AG09319 (cell line): ENCODE measurements around the gene RIMS4.

Experiments used
- DNase-seq: peaks from one replicate; pipeline ENCODE4 v3.0.0-alpha.2; 2010; ENCODE audit warnings: low read depth; ENCODE audit errors: extremely low read depth
- CTCF ChIP-seq: IDR thresholded peaks from 2 replicates; pipeline ENCODE4 v1.5.1; 2011; ENCODE audit warnings: low read depth, mild to moderate bottlenecking, inconsistent platforms, low read length, moderate library complexity

The RIMS4 gene

GRCh38 chr20:44849703-44850102, 39.4 kb upstream of the RIMS4 start:
- no peak for DNase-seq
- no peak for TF ChIP-seq CTCF

DNA sequence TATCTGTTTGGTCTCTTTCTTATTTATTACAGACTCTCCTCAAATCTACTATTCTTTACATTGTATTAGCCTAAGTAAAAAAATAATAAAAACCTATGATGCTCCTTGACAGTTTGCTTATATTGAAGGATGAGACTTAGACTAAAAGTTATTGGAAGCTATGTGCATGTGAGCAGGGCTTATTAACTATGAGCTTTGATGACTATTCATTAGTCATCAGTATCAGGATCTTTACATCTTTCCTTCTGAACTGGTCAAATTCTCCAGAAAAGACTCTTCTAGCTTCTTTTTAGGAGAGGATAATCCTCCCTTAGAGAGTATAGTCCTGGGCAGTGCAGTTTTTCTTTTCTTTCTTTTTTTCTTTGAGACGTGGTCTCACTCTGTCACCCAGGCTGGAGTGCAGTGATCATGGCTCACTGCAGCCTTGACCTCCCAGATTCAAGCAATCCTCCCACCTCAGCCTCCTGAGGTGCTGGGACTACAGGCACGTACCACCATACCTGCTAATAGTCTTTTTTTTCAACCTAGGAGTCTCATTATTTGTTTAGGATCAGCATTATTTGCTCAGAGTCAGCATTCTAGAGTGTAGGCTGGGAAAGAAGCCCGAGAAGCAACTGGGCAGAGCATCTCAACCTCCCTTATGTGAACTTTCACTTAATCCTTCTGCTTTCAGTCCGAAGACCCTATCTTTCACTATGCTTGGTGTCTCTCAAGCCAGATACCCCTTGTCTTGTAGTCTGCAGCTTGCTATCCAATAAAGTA, 38.1 kb upstream of the RIMS4 start:
- TF ChIP-seq CTCF: no peak
- no peak for DNase-seq

DNA sequence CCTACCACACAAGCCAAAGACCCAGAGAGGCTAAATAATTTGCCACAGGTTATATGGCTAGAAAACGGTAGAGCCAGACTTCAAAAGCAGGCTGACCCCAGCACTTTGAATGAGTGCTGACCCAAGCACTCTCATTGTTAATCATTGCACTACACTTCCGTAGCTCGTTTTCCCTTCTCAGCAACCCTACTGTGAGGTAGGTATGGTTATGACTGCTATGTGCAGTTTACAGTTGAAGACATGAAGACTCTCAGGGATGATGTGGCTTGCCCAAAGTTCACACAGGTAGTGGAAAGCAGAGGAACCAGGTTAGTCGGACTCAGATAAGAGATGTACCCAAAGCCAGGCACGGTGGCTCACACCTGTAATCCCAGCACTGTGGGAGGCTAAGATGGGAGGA, 33.5 kb upstream of the RIMS4 start:
- no peak for DNase-seq
- TF ChIP-seq CTCF: no peak

GRCh38 chr20:44841955-44842354, 31.6 kb upstream of the RIMS4 start:
- no peak for TF ChIP-seq CTCF

DNA sequence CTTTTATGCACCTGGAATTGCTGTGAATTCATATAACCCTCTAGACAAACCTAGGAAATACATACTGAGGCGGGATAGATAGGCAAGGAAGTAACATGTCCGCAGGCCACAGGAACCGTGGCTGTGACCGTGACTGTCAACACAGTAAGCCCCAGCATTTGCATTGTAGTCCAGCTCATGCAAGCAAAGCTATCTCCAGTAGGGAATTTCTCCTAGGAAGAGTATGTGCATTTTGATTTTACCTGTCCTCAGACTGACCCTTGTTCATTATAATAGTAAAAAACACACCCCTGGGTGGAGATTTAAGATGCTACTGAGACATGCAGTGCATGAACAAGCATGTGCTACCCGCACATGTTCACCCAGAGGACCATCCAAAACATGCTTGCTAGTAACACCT, 30.5 kb upstream of the RIMS4 start:
- no peak for TF ChIP-seq CTCF
- no peak for DNase-seq

More at GRCh38 chr20:44841955-44842354, 31.6 kb upstream of the RIMS4 start:
- DNase-seq: no peak

- TF ChIP-seq CTCF: no peak
- no peak for DNase-seq
These were observed 29.1 kb upstream of the RIMS4 start for GRCh38 chr20:44839481-44839880.

- DNase-seq: no peak
These were observed 28.2 kb upstream of the RIMS4 start for GRCh38 chr20:44838521-44838920.

More at GRCh38 chr20:44838521-44838920, 28.2 kb upstream of the RIMS4 start:
- TF ChIP-seq CTCF: no peak
